ENCODE data around the gene MESP1.

DNA sequence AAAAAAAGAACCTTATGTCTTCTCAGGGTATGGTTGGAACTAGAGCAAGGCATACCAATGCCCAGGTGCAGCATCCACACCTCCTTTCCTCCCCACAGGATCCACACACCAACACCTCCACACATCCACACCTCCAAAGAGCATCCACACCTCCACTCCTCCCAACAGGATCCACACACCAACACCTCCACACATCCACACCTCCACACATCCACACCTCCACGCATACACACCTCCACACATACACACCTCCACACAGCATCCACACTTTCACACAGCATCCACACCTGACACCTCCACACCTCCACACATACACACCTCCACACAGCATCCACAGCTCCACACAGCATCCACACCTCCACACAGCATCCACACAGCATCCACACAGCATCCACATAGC, 5.3 kb downstream of the MESP1 start:
- TF ChIP-seq, protein P1, sequence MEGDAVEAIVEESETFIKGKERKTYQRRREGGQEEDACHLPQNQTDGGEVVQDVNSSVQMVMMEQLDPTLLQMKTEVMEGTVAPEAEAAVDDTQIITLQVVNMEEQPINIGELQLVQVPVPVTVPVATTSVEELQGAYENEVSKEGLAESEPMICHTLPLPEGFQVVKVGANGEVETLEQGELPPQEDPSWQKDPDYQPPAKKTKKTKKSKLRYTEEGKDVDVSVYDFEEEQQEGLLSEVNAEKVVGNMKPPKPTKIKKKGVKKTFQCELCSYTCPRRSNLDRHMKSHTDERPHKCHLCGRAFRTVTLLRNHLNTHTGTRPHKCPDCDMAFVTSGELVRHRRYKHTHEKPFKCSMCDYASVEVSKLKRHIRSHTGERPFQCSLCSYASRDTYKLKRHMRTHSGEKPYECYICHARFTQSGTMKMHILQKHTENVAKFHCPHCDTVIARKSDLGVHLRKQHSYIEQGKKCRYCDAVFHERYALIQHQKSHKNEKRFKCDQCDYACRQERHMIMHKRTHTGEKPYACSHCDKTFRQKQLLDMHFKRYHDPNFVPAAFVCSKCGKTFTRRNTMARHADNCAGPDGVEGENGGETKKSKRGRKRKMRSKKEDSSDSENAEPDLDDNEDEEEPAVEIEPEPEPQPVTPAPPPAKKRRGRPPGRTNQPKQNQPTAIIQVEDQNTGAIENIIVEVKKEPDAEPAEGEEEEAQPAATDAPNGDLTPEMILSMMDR (IDR thresholded peaks at IDR 0.05; ENCODE audit: insufficient read depth, low read length, poor library complexity, severe bottlenecking): no peak
- no peak for TF ChIP-seq EZH2phosphoT487 (conservative IDR thresholded peaks at IDR 0.05; ENCODE audit: low read length)
